Suprapubic skin (tissue), 4 donors: ENCODE results near the gene MAD2L2. TPM values are rescaled to one million over a fixed set of nuclear protein-coding genes. Genes with fewer than 3 reads are reported as not detected.

Experiments
- DNase-seq, 2 donors: peaks; one replicate each; pipeline ENCODE4 v3.0.0-alpha.2; 2019; ENCODE audit warnings: low spot score in 2 of 2
- H3K27ac ChIP-seq: fragments of 200-600 bp; sonication (generic); one replicate; pipeline ENCODE4 v1.5.1; 2019
- H3K27me3 ChIP-seq: fragments of 200-600 bp; sonication (generic); one replicate; pipeline ENCODE4 v1.5.1; 2019
- H3K36me3 ChIP-seq: fragments of 200-600 bp; sonication (generic); one replicate; pipeline ENCODE4 v1.5.1; 2019
- H3K4me1 ChIP-seq: fragments of 200-600 bp; sonication (generic); one replicate; pipeline ENCODE4 v1.5.1; 2019
- H3K4me3 ChIP-seq: fragments of 200-600 bp; sonication (generic); one replicate; pipeline ENCODE4 v1.5.1; 2019; ENCODE audit warnings: mild to moderate bottlenecking
- H3K9me3 ChIP-seq: fragments of 200-600 bp; sonication (generic); one replicate; pipeline ENCODE4 v1.5.1; 2019
- EP300 ChIP-seq: sonication (generic); formaldehyde crosslinking; IDR thresholded peaks from one replicate; pipeline ENCODE4 v1.6.1; 2017; ENCODE audit warnings: antibody characterized with exemption
- POLR2A ChIP-seq, 2 donors: fragments of 450-650 bp; IDR thresholded peaks; one replicate each; pipeline ENCODE4 v1.6.1; 2017; ENCODE audit warnings: antibody characterized with exemption in 2 of 2, mild to moderate bottlenecking in 2 of 2, moderate library complexity in 2 of 2
- POLR2AphosphoS5 ChIP-seq, 3 donors: sonication (generic); formaldehyde crosslinking; IDR thresholded peaks; one replicate each; pipeline ENCODE4 v1.6.1; 2017; ENCODE audit warnings: antibody characterized with exemption in 3 of 3
- WGBS: methylation state at CpG from one replicate; pipeline ENCODE4 v1.1.5; 2018; 5-methylcytosine and 5-hydroxymethylcytosine counted together
- total RNA-seq, 4 donors: library from RNA; depleted of rRNA; stranded (reverse); fragments of >200 nt; gene quantifications; one replicate each; pipeline ENCODE4 v1.1.0, GENCODE V29; 2016
- TF ChIP-seq, protein P1 (sequence below), 2 donors: fragments of 200-600 bp in 1 of 2; fragments of 450-650 bp in 1 of 2; sonication (generic) in 1 of 2; IDR thresholded peaks; one replicate each; pipeline ENCODE4 v1.5.1; 2016 to 2019; ENCODE audit warnings: antibody characterized with exemption in 2 of 2, mild to moderate bottlenecking in 1 of 2, moderate library complexity in 1 of 2

MAD2L2 gene
- total RNA-seq, 4 donors from 2014 or later: 25.4 to 35.0 (median 32.7) TPM

DNA sequence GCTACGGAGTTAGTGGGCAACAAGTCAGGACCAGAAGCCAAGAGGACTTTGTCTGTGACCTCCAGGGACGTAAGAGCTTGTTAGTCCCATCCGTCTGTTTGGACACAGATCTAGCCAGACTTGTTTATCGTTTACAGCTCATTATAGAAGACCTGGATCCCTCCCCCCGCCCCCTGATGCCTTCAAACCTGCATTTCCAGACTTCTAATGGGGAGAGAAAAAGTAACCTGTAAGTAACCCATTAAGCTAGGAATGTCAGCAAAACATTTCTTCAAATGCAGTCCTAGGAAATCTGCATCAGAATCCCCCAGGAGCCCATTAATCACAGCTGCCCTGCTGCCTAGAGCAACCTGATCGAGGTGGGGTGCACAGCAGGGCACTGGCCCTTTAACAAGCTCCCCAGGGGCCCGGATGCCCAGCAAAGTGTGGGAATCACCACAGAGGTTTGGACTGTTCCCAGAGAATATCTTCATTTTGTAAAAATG lies 1.4 kb upstream of the MAD2L2 start:
- Histone ChIP-seq H3K36me3 (peaks cover 3% of the 10 kb centered on the region), H3K9me3 (no peaks in the 10 kb centered on the region), H3K4me1 (peaks cover 25% of the 10 kb centered on the region), H3K27me3 (no peaks in the 10 kb centered on the region), H3K27ac (no peak overlapping the region), H3K4me3 (no peak overlapping the region)
- TF ChIP-seq POLR2AphosphoS5 (IDR thresholded peaks at IDR 0.05) (no peak), POLR2A (IDR thresholded peaks at IDR 0.05) (no peak), EP300 (no peak)
- TF ChIP-seq, protein P1, sequence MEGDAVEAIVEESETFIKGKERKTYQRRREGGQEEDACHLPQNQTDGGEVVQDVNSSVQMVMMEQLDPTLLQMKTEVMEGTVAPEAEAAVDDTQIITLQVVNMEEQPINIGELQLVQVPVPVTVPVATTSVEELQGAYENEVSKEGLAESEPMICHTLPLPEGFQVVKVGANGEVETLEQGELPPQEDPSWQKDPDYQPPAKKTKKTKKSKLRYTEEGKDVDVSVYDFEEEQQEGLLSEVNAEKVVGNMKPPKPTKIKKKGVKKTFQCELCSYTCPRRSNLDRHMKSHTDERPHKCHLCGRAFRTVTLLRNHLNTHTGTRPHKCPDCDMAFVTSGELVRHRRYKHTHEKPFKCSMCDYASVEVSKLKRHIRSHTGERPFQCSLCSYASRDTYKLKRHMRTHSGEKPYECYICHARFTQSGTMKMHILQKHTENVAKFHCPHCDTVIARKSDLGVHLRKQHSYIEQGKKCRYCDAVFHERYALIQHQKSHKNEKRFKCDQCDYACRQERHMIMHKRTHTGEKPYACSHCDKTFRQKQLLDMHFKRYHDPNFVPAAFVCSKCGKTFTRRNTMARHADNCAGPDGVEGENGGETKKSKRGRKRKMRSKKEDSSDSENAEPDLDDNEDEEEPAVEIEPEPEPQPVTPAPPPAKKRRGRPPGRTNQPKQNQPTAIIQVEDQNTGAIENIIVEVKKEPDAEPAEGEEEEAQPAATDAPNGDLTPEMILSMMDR (IDR thresholded peaks at IDR 0.05): no peak
- DNase-seq: no peak
- 51% methylated on average over 7 of the region's 7 CpGs for WGBS

DNA sequence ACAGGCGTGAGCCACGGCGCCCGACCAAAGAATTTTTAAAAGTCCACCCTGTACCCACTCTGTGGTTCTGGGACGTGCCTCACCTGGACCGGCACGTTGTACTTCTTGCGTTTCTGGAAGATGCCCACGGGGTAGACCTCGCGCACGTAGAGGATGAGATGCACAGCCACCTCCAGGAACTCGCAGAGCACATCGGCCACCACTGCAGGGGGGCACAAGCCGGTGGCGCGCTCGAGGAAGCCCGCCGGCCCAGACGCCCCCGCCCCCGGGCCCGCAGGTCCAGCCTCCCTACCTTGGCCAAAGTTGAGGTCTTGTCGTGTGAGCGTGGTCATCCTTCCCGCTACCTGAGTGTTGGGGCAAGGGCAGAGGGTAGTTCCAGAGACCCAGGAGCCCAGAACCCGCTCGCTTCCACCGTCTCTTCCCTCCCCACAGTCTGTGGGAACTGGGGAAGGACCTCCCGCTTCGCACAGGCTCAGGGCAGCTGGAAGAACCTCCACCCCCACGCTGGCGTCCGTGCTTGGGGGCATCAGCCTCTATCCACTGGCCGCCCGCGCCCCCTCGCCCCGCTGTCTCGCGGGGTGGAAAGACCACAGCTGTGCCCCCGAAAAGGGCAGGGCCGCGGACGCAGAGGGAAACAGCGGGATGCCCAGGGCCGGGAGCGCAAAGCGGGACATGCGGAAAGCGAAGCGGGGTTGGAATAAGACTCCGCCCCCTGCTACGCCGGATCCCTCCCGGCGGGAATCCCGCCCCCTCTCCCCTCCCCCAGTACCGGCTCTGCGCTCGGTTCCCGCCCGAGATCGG lies 478 bp downstream of the MAD2L2 start:
- TF ChIP-seq POLR2AphosphoS5 (IDR thresholded peaks at IDR 0.05) (no peak), POLR2A (IDR thresholded peaks at IDR 0.05) (no peak), EP300 (no peak)
- TF ChIP-seq, protein P1 (IDR thresholded peaks at IDR 0.05): no peak
- no CpG with 5 or more reads among the region's 65 CpGs for WGBS

DNA sequence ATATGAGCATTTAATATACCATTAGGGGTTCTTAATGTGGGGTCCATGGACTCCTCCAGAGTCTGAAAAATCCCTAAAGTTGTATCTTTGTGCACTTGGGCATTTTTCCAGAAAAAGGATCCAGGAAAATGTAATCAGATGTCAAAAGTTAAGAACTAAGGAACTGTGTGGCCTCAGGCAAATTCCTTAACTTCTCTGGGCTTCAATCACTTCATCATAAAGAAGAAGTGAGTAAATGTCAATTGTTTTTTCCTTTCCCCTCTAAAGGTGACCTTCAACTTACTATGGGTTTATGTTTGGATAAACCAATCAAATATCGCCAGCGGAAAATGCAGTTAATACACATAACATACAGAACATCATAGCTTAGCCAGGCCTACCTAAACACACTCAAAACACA lies 2.5 kb downstream of the MAD2L2 start:
- WGBS: 95% methylated on average over 2 of the region's 2 CpGs
- TF ChIP-seq POLR2AphosphoS5 (IDR thresholded peaks at IDR 0.05) (no peak), EP300 (no peak), POLR2A (IDR thresholded peaks at IDR 0.05) (no peak)
- TF ChIP-seq, protein P1 (IDR thresholded peaks at IDR 0.05): no peak
- H3K4me1 ChIP-seq: peaks cover 25% of the 10 kb centered on the region
- H3K27me3 ChIP-seq: no peaks in the 10 kb centered on the region
- H3K27ac ChIP-seq: no peak overlapping the region
- no peaks in the 10 kb centered on the region for H3K9me3 ChIP-seq
- no peak for DNase-seq
- H3K36me3 ChIP-seq: peaks cover 38% of the 10 kb centered on the region
- H3K4me3 ChIP-seq: no peak overlapping the region

More for the DNA sequence above, 478 bp downstream of the MAD2L2 start:
- peaks cover 25% of the 10 kb centered on the region for H3K4me1 ChIP-seq
- H3K27ac ChIP-seq: peak overlapping the region; percentile 79
- no peaks in the 10 kb centered on the region for H3K27me3 ChIP-seq
- no peaks in the 10 kb centered on the region for H3K9me3 ChIP-seq
- peaks cover 18% of the 10 kb centered on the region for H3K36me3 ChIP-seq
- peak overlapping the region; percentile 77 for H3K4me3 ChIP-seq
- no peak for DNase-seq

DNA sequence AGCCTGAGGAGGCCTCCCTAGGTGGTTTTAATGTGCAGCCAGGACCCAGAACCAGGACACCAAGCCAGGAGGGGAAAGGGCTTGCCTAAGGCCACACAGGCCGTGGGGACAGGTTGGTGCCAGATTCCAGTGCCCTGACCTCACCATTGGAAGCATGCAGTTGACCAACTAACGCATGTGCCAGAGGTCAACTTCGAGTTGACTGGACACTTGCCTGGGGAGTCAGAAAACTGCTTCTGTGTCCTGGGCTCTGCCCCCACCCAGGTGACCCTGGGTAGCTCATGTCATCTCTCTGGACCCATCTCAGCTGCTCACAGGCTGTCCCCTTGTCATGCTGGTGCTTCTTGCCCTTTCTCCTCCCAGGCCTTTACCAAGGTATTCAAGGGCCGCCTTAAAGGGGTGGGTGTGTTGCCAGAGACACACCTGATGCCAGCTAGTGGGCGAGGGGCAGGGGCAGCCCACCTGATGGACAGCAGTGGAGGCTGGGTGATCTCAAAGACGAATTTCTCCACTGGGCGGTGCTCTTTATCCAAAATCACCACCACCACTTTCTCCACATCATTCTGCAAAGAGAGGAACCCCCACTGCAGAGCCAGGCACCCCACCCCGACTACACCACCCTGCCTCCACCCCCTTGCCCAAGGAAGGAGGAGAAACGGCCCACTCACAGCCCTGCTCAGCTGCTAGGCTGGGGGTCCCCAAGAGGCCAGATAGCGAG lies 4.4 kb downstream of the MAD2L2 start:
- H3K27ac ChIP-seq: no peak overlapping the region
- H3K9me3 ChIP-seq: no peaks in the 10 kb centered on the region
- WGBS: 91% methylated on average over 10 of the region's 10 CpGs
- peaks cover 55% of the 10 kb centered on the region for H3K36me3 ChIP-seq
- TF ChIP-seq POLR2A (IDR thresholded peaks at IDR 0.05) (no peak), POLR2AphosphoS5 (IDR thresholded peaks at IDR 0.05) (no peak), EP300 (no peak)
- TF ChIP-seq, protein P1 (IDR thresholded peaks at IDR 0.05): no peak
- peaks cover 19% of the 10 kb centered on the region for H3K4me1 ChIP-seq
- H3K27me3 ChIP-seq: no peaks in the 10 kb centered on the region
- H3K4me3 ChIP-seq: no peak overlapping the region
- DNase-seq: no peak

- DNase-seq: no peak
- no peaks in the 10 kb centered on the region for H3K9me3 ChIP-seq
- H3K36me3 ChIP-seq: peaks cover 63% of the 10 kb centered on the region
- H3K27ac ChIP-seq: no peak overlapping the region
- H3K27me3 ChIP-seq: no peaks in the 10 kb centered on the region
- WGBS: 93% methylated on average over 5 of the region's 10 CpGs
- H3K4me1 ChIP-seq: peaks cover 12% of the 10 kb centered on the region
- no peak for TF ChIP-seq POLR2AphosphoS5 (IDR thresholded peaks at IDR 0.05)
- no peak for TF ChIP-seq EP300
- TF ChIP-seq POLR2A (IDR thresholded peaks at IDR 0.05): no peak
- TF ChIP-seq, protein P1 (IDR thresholded peaks at IDR 0.05): no peak
- H3K4me3 ChIP-seq: no peak overlapping the region
Observed at GRCh38 chr1:11675325-11675724, 5.6 kb downstream of the MAD2L2 start.
